GM18907 (cell line): ENCODE results near the gene NKIRAS2.

Experiments used
- ATAC-seq: cut with Tn5 transposase; IDR thresholded peaks from one replicate; pipeline ENCODE4 v1.9.1; 2021; ENCODE audit warnings: mild to moderate bottlenecking, moderate library complexity; ENCODE audit not compliant: unreplicated experiment

Gene NKIRAS2

GRCh38 chr17:42025936-42026335 is 6.0 kb downstream of the NKIRAS2 start:
- ATAC-seq, result no peak

- ATAC-seq, result no peak
These were observed 7.1 kb downstream of the NKIRAS2 start for GRCh38 chr17:42026857-42027589.

- no peak for ATAC-seq
These were observed 7.7 kb downstream of the NKIRAS2 start for GRCh38 chr17:42027590-42027889.

GRCh38 chr17:42027961-42028790 is 8.3 kb downstream of the NKIRAS2 start:
- no peak for ATAC-seq

DNA sequence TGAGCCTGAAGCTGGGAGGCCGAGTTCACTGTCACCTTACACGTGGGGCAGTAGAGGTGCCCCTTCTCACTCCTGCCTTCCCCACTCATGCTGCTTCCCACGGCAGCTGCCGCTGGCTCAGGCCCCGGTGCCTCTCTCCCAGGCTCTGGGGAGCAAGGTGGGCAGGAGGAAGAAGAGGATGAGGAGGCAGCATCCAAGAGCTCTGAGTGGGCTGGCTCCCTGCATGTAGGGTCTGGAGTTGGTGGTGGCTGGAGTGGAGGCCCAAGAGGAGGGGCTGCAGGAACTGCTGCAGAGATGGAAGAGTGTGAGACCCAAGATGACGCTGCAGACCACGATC is 8.9 kb downstream of the NKIRAS2 start:
- no peak for ATAC-seq

DNA sequence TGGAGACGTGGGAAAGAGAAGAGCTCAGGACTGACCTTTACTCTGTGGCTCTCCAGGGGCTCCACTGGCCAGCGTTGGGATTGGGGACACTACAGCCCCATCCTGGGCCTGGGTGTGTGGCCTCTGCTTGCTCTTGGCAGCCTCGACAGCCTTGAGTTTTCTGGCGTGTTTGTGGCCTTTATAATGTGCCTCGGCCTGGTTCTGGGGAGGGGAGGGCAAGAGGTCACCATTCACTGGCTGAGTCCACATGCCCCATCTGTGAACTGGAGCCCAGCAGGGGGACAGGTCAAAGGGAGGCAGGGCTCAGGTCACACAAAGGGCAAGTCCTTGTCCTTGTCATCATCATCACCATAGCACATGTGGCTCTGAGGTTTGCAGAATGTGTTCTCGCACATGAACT is 11.7 kb downstream of the NKIRAS2 start:
- no peak for ATAC-seq

DNA sequence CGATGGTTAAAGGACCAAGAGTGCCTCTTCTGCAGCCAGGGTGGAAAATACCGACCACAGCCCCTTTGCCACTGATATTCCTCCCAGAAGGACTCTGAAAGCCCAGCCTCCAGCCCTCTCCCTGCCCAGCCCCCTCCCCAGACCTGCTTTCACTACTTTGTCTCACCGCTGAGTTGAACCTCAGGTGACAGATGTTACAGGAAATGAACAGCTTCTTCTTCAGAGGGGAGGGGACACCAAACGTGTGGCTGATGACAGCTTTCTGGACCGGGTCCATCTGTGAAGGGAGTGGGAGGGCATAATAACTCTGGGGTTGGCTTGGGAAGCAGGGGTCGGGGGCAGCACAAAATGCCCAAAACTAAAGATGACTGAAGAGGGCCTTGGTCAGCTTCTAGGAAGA is 14.2 kb downstream of the NKIRAS2 start:
- ATAC-seq, result no peak

- ATAC-seq, result no peak
These were observed 18.5 kb downstream of the NKIRAS2 start for GRCh38 chr17:42038221-42038973.

- no peak for ATAC-seq
These were observed 20.2 kb downstream of the NKIRAS2 start for GRCh38 chr17:42039794-42040763.

- ATAC-seq, result no peak
These were observed 20.9 kb downstream of the NKIRAS2 start for GRCh38 chr17:42040818-42041217.

DNA sequence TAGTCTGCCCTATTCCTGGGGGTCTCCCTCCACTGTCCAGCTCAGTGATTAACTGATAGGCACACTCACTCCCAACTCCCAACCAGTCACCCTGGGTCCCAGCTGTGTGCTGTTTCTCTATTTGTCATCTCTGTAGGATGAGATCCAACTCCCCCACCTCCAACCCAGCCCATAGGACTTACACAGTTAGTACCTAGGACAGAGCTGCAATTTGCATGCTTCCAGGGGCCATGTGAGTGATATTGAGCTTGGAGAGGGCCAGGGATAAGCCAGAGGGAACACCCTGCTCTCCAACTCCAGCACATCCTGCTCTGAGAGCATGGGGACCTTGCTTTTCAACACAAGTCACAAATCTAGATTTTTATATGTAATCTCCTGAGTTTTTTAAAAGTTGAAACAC is 21.7 kb downstream of the NKIRAS2 start:
- ATAC-seq, result no peak

GRCh38 chr17:42042598-42043319 is 22.9 kb downstream of the NKIRAS2 start:
- no peak for ATAC-seq

GRCh38 chr17:42045719-42046118 is 25.8 kb downstream of the NKIRAS2 start:
- no peak for ATAC-seq

- no peak for ATAC-seq
These were observed 27.5 kb downstream of the NKIRAS2 start for GRCh38 chr17:42047343-42047742.

DNA sequence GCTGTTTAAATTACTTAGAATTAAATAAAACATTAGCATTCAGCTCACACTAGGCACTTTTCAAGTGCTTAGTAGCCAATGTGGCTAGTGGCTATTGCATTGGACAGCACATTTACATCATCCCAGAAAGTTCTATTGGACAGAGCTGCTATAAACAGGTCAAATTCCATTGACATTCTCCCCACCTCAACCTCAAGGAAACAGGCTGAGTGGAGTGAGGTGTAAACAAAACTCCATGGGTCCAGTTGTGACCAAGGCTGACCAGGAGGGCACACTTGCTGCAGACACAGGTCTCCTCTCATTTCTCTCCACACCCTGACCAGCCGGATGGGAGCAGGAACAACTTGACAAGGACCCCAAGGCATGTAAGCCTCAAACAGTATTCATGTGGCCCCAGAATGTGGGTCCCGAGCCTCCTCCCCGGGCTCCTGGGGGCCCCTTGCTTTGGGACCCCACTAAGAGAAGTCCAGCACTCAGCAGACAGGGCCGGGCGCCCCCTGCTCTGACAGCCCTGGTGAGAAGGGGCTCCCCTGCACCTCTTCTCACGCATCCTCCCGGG is 30.0 kb downstream of the NKIRAS2 start:
- ATAC-seq, result no peak

- ATAC-seq, result peak; percentile 51
These were observed 30.6 kb downstream of the NKIRAS2 start, which contains the start of gene C17orf113 for GRCh38 chr17:42050393-42051012. Gene C17orf113 (minus strand): TSS chr17:42050601. CDS start chr17:42043376, 7,225 bp downstream.

DNA sequence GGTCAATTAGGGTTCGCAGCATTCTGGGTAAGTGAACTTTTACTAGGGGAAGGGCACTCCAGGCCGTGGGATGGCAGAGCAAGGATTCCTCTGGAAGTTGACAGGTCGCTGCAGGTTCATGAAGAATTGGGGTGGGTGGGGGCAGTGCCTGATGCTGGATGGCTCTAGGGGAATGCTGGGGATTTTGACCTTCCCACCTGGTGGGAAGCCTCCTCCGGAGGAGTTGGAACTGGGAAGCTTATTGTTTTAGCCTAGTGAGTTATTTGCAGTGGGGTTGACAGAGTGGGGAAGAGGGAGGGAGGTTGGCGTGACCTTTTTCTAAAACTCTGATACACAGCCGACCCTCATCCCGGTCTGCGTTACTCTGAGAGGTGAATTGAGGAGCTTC is 31.1 kb downstream of the NKIRAS2 start:
- no peak for ATAC-seq

GRCh38 chr17:42051645-42052044 is 31.8 kb downstream of the NKIRAS2 start:
- no peak for ATAC-seq

GRCh38 chr17:42052346-42052877 is 32.5 kb downstream of the NKIRAS2 start:
- ATAC-seq, result no peak
